Cardiac muscle cell (in vitro differentiated cells and primary cell): ENCODE data around the gene SHOC2. TPM values are rescaled to one million over a fixed set of nuclear protein-coding genes. Genes with fewer than 3 reads are reported as not detected.

Experiments
- DNase-seq, 2 donors: peaks; one replicate each; pipeline versions ENCODE4 v3.0.0 to v3.0.0-alpha.2; 2010 to 2017; ENCODE audit warnings: low read depth in 1 of 2, low spot score in 1 of 2
- H3K27ac ChIP-seq: fragments of 200-600 bp; sonication (generic); 2 replicates; pipeline ENCODE4 v1.5.1; 2016
- H3K27me3 ChIP-seq: fragments of 200-600 bp; sonication (generic); 2 replicates; pipeline ENCODE4 v1.6.0; 2016; ENCODE audit warnings: control low read depth
- H3K36me3 ChIP-seq: fragments of 200-600 bp; sonication (generic); 2 replicates; pipeline ENCODE4 v1.5.1; 2016; ENCODE audit warnings: control low read depth
- H3K4me1 ChIP-seq: fragments of 200-600 bp; sonication (generic); 2 replicates; pipeline ENCODE4 v1.8.1; 2017; ENCODE audit warnings: low read depth, mild to moderate bottlenecking, mixed run types
- H3K4me3 ChIP-seq: fragments of 200-600 bp; sonication (generic); 2 replicates; pipeline ENCODE4 v1.5.1; 2016; ENCODE audit warnings: mild to moderate bottlenecking
- H3K9me3 ChIP-seq: fragments of 200-600 bp; sonication (generic); 2 replicates; pipeline ENCODE4 v1.5.1; 2017; ENCODE audit warnings: low read depth, mild to moderate bottlenecking, control low read depth
- polyA plus RNA-seq: library from polyadenylated mRNA; unstranded; fragments of >200 nt; fragmentation: Nextera tagmentation; extraction: Ambion mirVana; gene quantifications from 2 replicates; pipeline ENCODE4 v1.2.1, GENCODE V29; 2016
- total RNA-seq: library from RNA; depleted of rRNA; stranded (reverse); fragments of >200 nt; gene quantifications from 2 replicates; pipeline ENCODE4 v1.2.3, GENCODE V29; 2016
- TF ChIP-seq, protein P1 (sequence below): IDR thresholded peaks from 2 replicates; pipeline ENCODE4 v1.5.1; 2012; ENCODE audit warnings: low read depth, mild to moderate bottlenecking, low read length

The SHOC2 gene
- total and polyA plus RNA-seq, 2 experiments from 2014 or later, result 31.0 to 31.3 TPM

DNA sequence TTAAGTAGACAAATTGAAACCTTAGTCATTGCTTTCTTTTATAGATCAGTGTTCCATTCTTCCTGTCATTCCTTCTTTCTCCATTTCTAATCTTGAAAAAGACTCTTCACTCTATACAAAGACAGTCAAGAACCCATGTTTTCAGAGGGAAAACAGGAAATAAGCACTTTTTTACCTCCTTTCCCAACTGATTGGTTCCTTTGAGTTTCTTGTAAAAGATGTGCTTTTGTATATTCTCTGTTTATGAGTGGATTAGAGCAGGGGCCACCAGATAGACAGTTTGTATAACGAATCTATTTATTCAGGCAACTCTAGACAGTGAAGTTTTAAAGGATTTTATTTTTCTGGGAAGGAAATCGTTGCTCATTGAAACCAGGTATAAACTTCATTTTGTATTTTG, 49.8 kb downstream of the SHOC2 start:
- peaks cover 5% of the 10 kb centered on the region for H3K4me1 ChIP-seq
- H3K36me3 ChIP-seq, result no peaks in the 10 kb centered on the region
- no peaks in the 10 kb centered on the region for H3K9me3 ChIP-seq
- no peak for DNase-seq
- no peak overlapping the region for H3K27ac ChIP-seq
- no peaks in the 10 kb centered on the region for H3K27me3 ChIP-seq
- TF ChIP-seq, protein P1, sequence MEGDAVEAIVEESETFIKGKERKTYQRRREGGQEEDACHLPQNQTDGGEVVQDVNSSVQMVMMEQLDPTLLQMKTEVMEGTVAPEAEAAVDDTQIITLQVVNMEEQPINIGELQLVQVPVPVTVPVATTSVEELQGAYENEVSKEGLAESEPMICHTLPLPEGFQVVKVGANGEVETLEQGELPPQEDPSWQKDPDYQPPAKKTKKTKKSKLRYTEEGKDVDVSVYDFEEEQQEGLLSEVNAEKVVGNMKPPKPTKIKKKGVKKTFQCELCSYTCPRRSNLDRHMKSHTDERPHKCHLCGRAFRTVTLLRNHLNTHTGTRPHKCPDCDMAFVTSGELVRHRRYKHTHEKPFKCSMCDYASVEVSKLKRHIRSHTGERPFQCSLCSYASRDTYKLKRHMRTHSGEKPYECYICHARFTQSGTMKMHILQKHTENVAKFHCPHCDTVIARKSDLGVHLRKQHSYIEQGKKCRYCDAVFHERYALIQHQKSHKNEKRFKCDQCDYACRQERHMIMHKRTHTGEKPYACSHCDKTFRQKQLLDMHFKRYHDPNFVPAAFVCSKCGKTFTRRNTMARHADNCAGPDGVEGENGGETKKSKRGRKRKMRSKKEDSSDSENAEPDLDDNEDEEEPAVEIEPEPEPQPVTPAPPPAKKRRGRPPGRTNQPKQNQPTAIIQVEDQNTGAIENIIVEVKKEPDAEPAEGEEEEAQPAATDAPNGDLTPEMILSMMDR, result no peak
- H3K4me3 ChIP-seq, result no peak overlapping the region

DNA sequence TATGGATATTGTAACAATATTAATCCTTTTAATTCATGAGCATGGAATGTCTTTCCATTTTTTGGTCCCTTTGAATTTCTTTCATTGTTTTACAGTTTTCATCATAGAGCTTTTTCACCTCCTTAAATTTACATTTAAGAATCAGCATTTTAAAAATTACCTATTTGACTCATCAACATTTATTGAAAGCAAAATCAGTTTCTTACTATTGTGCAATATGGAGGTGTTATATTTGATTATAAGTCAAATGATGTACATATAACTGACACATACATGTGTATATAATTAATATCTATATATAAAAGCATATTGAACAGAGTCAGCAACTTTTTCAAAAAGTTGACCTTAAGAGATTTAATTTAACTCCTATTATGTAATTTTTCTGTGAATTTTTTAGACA, 52.2 kb downstream of the SHOC2 start:
- no peak for DNase-seq
- no peaks in the 10 kb centered on the region for H3K27me3 ChIP-seq
- H3K27ac ChIP-seq, result no peak overlapping the region
- peaks cover 5% of the 10 kb centered on the region for H3K4me1 ChIP-seq
- H3K9me3 ChIP-seq, result no peaks in the 10 kb centered on the region
- H3K4me3 ChIP-seq, result no peak overlapping the region
- no peaks in the 10 kb centered on the region for H3K36me3 ChIP-seq
- TF ChIP-seq, protein P1, result no peak

DNA sequence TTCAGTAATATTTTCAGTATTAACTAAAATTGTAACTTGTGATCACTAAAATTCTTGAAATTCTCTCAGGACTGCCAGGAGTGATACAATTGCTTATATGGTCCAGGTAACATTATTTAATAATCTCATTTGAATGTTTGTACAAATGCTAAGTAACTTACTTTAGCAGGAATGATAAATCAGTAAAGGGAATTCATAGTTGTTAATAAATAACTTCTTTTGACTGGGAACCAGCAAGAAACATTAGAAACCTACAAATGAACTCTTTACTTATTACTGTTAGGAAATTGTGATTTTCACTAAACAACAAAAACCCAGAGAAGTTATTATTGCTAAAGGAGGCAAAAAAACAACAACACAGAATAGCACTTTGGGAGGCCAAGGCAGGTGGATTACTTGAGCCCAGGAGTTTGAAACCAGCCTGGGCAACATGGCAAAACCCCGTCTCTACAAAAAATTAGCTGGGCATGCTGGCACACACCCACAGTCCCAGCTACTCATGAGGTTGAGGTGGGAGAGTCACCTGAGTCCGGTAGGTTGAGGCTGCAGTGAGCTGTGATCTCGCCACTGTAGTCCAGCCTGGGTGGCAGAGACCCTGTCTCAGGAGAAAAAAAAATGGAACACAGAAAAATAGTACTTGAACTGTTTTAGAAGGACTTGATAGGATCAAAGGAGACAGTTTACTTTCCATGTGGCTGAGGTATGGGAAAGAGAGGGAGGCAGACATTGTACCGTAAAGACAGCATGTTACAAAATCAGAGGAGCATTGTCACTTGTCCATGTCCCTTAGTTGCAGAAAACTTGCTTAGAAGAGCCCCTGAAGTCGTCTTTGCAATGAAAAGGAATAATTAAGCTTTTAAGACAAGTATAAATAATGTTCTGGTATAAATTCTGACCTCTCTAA, 53.1 kb downstream of the SHOC2 start:
- Histone ChIP-seq H3K4me1 (peaks cover 5% of the 10 kb centered on the region), H3K36me3 (no peaks in the 10 kb centered on the region)
- TF ChIP-seq, protein P1, result no peak

DNA sequence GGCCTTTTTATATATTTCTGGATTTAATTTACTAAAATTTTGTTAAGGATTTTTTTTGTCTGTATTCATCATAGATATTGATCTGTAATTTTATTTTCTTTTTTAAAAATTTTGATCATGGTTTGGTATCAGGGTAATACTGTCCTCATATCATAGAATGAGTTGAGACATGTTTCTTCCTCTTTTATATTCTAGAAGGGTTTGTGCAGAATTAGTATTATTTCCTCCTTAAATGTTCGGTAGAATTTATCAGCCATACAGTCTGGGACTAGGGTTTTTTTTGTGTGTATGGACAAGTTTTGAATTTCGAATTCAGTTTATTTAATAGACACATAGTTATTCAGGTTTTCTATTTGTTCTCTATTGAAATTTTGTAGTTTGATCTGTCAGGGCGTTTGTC, 54.0 kb downstream of the SHOC2 start:
- TF ChIP-seq, protein P1, result no peak

More for the DNA sequence above, 53.1 kb downstream of the SHOC2 start:
- Histone ChIP-seq H3K27ac (peak overlapping the region; percentile 48), H3K4me3 (no peak overlapping the region), H3K27me3 (no peaks in the 10 kb centered on the region), H3K9me3 (no peaks in the 10 kb centered on the region)
- no peak for DNase-seq

DNA sequence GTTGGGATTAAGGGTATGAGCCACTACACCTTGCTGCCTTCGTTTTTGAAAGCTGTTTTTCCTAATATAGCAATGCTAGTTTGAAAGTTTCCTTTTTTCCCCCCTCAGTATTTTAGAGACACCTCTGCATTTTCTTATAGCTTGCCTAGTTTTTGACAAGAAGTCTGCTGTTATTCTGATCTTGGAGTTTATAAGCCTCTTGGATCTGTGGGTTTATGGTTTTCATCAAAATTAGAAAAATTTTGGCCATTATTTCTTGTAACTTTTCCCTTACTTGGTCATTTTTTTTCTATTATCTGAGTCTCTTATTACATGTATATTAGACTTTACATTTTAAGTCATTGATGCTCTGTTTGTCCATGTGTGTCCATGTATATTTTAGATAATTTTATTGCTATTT, 57.2 kb downstream of the SHOC2 start:
- H3K36me3 ChIP-seq, result no peaks in the 10 kb centered on the region
- no peaks in the 10 kb centered on the region for H3K27me3 ChIP-seq
- DNase-seq, result no peak
- peaks cover 5% of the 10 kb centered on the region for H3K4me1 ChIP-seq
- no peaks in the 10 kb centered on the region for H3K9me3 ChIP-seq
- no peak overlapping the region for H3K27ac ChIP-seq
- TF ChIP-seq, protein P1, result no peak
- H3K4me3 ChIP-seq, result no peak overlapping the region

More for the DNA sequence above, 54.0 kb downstream of the SHOC2 start:
- H3K27me3 ChIP-seq, result no peaks in the 10 kb centered on the region
- no peaks in the 10 kb centered on the region for H3K9me3 ChIP-seq
- no peak overlapping the region for H3K27ac ChIP-seq
- no peak for DNase-seq
- H3K4me3 ChIP-seq, result no peak overlapping the region
- H3K36me3 ChIP-seq, result no peaks in the 10 kb centered on the region
- peaks cover 5% of the 10 kb centered on the region for H3K4me1 ChIP-seq
